Measurements from ENCODE around the gene MLPH. TPM values are rescaled to one million over a fixed set of nuclear protein-coding genes. Genes with fewer than 3 reads are reported as not detected.

MLPH gene
- total and polyA plus RNA-seq, 2 of the 13 experiments (the other 11 are each of a cell fraction or from before 2014, with no cell fraction given), result 0.12 TPM; not detected in 1

DNA sequence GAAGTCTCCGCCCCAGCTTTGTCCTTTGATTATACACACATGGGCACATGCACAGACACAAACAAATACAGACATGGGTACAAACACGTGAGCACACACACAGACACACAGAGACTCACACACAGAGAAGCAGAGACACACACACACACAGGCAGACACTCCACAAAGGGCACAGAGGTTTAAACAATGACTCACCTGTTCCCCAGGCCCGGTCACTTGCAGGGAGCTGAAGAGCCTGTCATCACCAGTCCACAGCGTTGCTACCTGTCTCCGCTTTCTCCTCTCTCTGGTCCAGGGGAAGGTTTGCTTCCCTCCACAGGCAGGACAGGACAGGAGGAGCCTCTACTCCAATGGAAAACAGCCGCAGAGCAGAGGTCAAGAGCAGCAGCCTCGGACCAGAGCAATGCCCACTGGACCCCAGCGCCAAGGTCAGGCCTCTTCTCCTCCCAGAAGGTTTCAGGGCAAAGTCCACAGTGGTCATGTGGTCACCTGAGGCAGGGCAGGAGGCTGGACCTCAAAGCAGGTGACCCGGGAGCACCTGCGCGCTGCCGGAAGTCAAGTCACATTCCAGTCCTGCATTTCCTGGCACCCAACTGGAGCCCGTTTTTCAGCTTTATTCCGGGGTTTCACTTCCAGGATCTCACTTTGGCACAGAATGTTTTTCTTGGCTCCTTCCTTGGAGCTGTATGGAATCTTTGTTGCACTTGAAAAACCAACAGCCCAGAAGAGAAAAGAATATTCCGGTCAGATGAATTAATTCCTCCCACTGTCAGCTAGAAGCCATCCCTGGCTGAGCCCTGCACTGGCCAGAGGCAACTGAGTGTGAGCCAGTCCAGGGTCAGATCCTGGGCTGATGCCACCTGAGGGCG is 103.5 kb downstream of the MLPH start, which contains the start of gene RAB17 (continued):
- no peak; the same call in 1 of the 2 replicates for TF ChIP-seq ZFP82 (CRISPR knock-in tag; IDR thresholded peaks at IDR 0.05; ENCODE audit: borderline replicate concordance)
- TF ChIP-seq KLF9 (CRISPR knock-in tag; IDR thresholded peaks at IDR 0.05; ENCODE audit: low read depth), result 0 out of 2 replicates have a peak, but pooled peaks have one; percentile 22

DNA sequence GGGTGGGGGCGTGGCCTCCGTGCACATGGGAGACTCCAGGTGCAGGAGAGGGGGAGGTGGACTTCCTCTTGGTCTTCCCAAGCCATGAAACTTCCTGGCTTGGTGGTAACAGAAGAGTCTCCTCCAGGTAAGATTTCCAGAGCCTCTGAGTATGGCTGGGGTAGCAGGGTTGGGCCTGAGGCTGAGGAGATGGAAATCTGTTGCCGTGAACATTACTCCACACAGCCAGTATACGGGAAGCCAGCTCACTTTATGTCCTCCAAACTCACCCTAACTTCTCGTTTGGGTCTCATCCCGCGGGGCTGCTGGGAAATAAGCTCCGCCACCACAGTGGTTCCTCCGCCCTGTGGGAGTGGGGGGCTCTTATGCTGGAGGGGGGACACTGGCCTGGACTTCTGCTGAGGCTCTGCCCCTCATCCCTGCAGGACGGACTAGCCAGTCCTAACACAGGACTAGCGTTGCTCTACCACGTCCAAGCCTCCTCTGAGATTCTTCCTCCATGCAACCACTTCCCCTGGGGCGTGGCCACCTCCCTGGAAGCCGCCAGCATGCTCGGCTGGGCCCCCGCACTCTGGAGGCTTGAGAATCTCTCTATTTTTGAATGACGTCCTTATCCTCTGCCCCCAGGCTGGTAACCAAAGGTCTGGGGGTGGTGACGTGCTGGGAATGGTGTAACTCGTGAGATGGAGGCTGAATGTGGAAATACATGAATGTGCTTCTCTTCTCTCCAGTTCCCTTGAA is 104.3 kb downstream of the MLPH start:
- DNase-seq (ENCODE audit: low spot score), result no peak
- Histone ChIP-seq H3K4me2 (ENCODE audit: low read depth, low read length) (peak overlapping the region; percentile 87), H3K9ac (ENCODE audit: insufficient read depth, low read depth, low read length) (peak overlapping the region; percentile 49), H4K20me1 (ENCODE audit: insufficient read depth, low read length) (no peaks in the 10 kb centered on the region), H2AFZ (ENCODE audit: low read length) (no peak overlapping the region), H3K4me1 (ENCODE audit: insufficient read depth, low read length) (peaks cover 97% of the 10 kb centered on the region), H3K9me3 (ENCODE audit: low read length) (no peaks in the 10 kb centered on the region), H3K27ac (ENCODE audit: extremely low read length, insufficient read depth, low read length) (peak overlapping the region; percentile 68), H3K4me3 (replicated peaks in 1 of 3; ENCODE audit: insufficient read depth in 1 of 3, low read depth in 2 of 3, low read length in 3 of 3) (peak overlapping the region; percentile 58 to 80 (median 76); a peak in 5 of 6 replicates), H3K79me2 (ENCODE audit: insufficient read depth, low read length) (peaks cover 35% of the 10 kb centered on the region), H3K36me3 (replicated peaks in 1 of 2; ENCODE audit: control insufficient read depth in 1 of 2, insufficient read depth in 2 of 2, low read length in 2 of 2) (no peaks in the 10 kb centered on the region), H3K27me3 (ENCODE audit: control insufficient read depth in 1 of 2, insufficient read depth in 2 of 2, low read length in 2 of 2) (no peaks in the 10 kb centered on the region; a peak in 1 of 5 replicates)
- CTCF ChIA-PET (ENCODE audit: low intra/inter-chr PET ratio, low total read pairs), result no interaction called here
- WGBS (ENCODE audit: low lambda C conversion rate), result 58% methylated on average over 19 of the region's 19 CpGs
- intact Hi-C loops (cut with micrococcal nuclease; ENCODE audit: unreplicated experiment) (no loop called here), in situ Hi-C loops (cut with HindIII; ENCODE audit: extremely low pct_ligation_motif_present, low pct_unique_long_range_greater_than_20kb) (no loop called here)
- peak; percentile 42 for ATAC-seq
- POLR2A ChIA-PET, result interaction anchor here (0.6 to 2.2 kb wide), 6 partner anchors 9 to 116 kb away, joined by 3 to 40 read pairs (median 4); no protein-coding TSS in a partner anchor
- FAIRE-seq, result peak; percentile 48
- BruUV-seq (replicated peaks), result TSS peak; percentile 75
- TF ChIP-seq ZSCAN30 (CRISPR knock-in tag; IDR thresholded peaks at IDR 0.05), result 0 out of 2 replicates have a peak, but pooled peaks have one; percentile 8
- TF ChIP-seq, protein P1, sequence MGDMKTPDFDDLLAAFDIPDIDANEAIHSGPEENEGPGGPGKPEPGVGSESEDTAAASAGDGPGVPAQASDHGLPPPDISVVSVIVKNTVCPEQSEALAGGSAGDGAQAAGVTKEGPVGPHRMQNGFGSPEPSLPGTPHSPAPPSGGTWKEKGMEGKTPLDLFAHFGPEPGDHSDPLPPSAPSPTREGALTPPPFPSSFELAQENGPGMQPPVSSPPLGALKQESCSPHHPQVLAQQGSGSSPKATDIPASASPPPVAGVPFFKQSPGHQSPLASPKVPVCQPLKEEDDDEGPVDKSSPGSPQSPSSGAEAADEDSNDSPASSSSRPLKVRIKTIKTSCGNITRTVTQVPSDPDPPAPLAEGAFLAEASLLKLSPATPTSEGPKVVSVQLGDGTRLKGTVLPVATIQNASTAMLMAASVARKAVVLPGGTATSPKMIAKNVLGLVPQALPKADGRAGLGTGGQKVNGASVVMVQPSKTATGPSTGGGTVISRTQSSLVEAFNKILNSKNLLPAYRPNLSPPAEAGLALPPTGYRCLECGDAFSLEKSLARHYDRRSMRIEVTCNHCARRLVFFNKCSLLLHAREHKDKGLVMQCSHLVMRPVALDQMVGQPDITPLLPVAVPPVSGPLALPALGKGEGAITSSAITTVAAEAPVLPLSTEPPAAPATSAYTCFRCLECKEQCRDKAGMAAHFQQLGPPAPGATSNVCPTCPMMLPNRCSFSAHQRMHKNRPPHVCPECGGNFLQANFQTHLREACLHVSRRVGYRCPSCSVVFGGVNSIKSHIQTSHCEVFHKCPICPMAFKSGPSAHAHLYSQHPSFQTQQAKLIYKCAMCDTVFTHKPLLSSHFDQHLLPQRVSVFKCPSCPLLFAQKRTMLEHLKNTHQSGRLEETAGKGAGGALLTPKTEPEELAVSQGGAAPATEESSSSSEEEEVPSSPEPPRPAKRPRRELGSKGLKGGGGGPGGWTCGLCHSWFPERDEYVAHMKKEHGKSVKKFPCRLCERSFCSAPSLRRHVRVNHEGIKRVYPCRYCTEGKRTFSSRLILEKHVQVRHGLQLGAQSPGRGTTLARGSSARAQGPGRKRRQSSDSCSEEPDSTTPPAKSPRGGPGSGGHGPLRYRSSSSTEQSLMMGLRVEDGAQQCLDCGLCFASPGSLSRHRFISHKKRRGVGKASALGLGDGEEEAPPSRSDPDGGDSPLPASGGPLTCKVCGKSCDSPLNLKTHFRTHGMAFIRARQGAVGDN (CRISPR knock-in tag; IDR thresholded peaks at IDR 0.05), result peak; percentile 74
- 0 out of 2 replicates have a peak, but pooled peaks have one; percentile 36 for TF ChIP-seq ZNF788 (CRISPR knock-in tag; IDR thresholded peaks at IDR 0.05; ENCODE audit: borderline replicate concordance)
- TF ChIP-seq CHD2 (IDR thresholded peaks at IDR 0.05; ENCODE audit: low read depth, low read length), result no peak
- peak; percentile 53 for TF ChIP-seq SRSF1 (optimal IDR thresholded peaks at IDR 0.05; ENCODE audit: low read depth, low read length)
- peak; percentile 44; the same call in 1 of the 2 replicates for TF ChIP-seq ZNF891 (CRISPR knock-in tag; IDR thresholded peaks at IDR 0.05)
- no peak for TF ChIP-seq SP2 (CRISPR knock-in tag; IDR thresholded peaks at IDR 0.05)
- TF ChIP-seq ZNF790 (CRISPR knock-in tag; IDR thresholded peaks at IDR 0.05; ENCODE audit: borderline replicate concordance), result no peak
- TF ChIP-seq, protein P2, sequence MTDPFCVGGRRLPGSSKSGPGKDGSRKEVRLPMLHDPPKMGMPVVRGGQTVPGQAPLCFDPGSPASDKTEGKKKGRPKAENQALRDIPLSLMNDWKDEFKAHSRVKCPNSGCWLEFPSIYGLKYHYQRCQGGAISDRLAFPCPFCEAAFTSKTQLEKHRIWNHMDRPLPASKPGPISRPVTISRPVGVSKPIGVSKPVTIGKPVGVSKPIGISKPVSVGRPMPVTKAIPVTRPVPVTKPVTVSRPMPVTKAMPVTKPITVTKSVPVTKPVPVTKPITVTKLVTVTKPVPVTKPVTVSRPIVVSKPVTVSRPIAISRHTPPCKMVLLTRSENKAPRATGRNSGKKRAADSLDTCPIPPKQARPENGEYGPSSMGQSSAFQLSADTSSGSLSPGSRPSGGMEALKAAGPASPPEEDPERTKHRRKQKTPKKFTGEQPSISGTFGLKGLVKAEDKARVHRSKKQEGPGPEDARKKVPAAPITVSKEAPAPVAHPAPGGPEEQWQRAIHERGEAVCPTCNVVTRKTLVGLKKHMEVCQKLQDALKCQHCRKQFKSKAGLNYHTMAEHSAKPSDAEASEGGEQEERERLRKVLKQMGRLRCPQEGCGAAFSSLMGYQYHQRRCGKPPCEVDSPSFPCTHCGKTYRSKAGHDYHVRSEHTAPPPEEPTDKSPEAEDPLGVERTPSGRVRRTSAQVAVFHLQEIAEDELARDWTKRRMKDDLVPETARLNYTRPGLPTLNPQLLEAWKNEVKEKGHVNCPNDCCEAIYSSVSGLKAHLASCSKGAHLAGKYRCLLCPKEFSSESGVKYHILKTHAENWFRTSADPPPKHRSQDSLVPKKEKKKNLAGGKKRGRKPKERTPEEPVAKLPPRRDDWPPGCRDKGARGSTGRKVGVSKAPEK (CRISPR knock-in tag; IDR thresholded peaks at IDR 0.05; ENCODE audit: borderline replicate concordance), result peak; percentile 17; the same call in 1 of the 2 replicates
- peak; percentile 3; the same call in 1 of the 2 replicates for TF ChIP-seq POLR2G (IDR thresholded peaks at IDR 0.05; ENCODE audit: low read depth, low read length)
- 0 out of 2 replicates have a peak, but pooled peaks have one; percentile 40 for TF ChIP-seq AHR (CRISPR knock-in tag; IDR thresholded peaks at IDR 0.05)
